NCI-H128 (cell line): ENCODE data around the gene CDKAL1.

Experiments used
- DNase-seq: peaks from one replicate; lab custom pipeline; 2025; ENCODE audit not compliant: unreplicated experiment; lab: John Stamatoyannopoulos, UW

CDKAL1 gene

DNA sequence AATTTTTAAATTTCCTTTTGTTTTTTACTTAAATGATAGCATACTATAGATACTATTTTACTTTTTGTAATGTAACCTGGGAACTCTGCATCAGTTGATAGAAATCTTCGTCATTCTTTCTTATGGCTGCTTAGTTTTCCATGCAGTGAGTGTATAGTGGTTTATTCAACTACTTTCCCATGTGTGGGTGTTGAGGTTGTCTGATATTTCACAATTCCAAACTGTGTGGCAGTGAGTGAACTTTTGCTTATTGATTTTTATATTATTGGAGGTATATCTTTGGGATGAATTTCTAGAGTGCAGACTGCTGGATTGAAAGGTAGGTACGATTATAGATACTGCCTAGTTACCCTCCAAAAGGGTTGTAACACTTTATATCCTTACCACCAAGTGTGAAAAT, 136.5 kb downstream of the CDKAL1 start:
- DNase-seq, result no peak

DNA sequence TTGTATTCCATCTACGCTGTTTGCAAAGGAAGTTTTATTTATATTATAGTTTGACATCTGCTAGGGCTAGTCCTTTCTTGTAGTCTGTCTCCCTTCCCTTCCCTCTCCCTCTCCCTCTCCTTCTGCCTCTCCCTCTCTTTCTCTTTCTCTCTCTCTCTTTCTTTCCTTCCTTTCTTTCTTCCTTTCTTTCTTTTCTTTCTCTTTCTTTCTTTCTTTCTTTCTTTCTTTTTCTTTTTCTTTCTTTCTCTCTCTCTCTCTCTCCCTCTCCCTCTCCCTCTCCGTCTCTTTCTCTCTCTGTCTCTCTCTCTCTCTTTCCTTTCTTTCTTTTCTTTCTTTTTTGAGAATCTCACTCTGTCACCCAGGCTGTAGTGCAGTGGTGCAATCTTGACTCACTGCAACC, 137.8 kb downstream of the CDKAL1 start:
- no peak for DNase-seq

DNA sequence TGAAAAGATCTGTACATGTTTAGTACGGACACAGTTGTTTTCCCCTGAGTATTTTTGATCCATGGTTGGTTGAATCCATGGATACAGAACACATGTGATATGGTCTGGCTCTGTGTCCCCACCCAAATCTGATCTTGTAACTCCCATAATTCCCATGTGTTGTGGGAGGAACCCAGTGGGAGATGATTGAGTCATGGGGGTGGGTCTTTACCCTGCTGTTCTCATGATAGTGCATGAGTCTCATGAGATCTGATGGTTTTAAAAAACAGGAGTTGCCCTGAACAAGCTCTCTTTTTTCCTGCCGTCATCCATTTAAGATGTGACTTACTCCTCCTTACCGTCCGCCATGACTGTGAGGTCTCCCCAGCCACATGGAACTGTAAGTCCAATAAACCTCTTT, 139.2 kb downstream of the CDKAL1 start:
- DNase-seq, result no peak

DNA sequence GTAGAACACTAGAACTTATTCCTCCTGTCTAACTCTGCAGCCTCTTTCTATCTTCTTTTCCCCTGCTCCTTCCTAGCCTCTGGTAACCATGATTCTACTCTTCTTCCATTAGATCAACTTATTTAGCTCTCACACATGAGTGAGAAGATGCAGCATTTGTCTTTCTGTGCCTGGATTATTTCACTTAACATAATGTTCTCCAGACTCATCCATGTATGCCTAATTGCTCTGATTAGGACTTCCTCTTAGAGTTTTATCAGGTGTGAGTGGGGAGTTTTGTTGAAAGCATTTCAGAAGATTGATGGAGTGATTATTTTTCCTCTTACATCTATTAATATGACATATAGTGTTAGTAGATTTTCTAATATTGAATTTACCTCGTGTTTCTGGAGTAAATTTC, 140.4 kb downstream of the CDKAL1 start:
- no peak for DNase-seq

DNA sequence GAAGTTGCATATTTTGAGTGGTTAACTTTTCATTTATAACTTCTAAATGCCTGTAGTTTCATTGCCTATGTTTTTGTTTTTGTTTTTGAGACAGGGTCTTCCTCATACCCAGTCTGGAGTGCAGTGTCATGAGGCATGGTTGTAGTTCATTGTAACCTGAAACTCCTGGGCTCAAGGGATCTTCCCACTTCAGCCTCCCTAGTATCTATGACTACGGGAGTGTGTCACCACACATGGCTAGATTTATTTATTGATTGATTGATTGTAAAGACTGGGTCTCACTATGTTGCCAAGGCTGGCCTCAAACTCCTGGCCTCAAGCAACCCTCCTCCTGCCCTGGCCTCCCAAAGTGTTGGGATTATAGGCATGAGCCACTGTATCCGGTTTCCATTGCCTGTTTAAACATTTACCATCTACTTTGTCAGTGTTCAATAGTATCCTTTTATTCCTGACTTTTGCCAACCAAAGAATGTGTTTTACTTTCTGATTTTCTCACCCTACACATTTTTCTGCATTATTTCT, 144.6 kb downstream of the CDKAL1 start:
- no peak for DNase-seq

DNA sequence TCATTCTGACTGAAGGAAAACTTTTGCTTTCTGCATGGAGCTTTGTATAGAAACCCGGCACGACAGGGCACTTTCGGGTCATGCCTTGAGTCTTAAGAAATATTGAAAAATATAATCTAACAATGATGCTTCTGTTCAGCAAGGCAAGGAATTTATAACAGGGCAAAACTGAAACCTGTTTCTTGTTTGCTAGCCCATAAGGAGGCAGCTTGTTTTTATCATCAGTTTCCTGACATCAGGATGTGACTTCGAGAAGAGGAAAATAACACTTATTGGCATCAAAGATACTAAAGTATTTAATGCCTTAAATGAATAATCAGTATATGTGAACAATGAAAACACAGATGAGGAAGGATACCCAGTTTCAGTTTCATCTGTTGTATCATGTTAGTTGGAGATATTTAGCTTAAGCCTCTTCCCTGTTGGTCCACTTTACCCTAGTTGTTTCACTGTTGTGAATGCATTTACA, 146.5 kb downstream of the CDKAL1 start:
- DNase-seq, result no peak

DNA sequence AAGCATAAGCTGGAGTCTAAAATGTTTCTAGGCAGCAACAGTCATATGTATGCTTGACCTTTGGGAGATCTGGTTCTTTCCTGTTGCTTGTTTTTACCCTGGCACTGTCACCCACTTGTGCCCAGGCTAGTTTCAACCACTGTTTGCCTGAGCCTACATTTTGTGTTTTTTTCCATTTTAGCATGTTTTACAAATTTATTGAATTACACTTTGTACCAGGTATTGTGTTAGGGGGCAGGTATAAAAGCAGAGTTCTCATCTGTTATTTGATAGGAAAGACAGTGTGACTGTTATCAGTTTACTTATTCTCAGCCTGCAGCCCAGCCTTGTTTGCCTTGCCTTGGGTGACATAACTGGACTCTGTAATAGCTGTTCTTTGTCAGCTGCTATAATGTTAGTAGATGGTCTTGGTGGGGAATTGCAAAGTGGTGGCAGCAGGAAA, 147.0 kb downstream of the CDKAL1 start:
- DNase-seq, result no peak

DNA sequence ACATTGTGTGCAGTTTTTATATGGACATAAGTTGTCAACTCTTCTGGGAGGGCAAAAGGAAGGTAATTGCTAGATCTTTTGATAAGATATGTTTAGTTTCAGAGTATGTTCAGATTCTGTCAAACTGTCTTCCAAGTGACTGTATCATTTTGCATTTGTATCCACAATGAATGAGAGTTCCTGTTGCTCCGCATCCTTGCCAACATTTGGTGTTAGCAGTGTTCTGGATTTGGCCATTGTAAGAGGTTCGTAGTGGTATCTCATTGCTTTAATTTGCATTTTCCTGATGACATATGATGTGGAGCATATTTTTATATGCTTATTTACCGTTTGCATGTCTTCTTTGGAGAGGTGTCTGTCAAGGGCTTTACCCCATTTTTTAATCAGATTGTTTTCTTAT, 150.2 kb downstream of the CDKAL1 start:
- DNase-seq, result no peak

DNA sequence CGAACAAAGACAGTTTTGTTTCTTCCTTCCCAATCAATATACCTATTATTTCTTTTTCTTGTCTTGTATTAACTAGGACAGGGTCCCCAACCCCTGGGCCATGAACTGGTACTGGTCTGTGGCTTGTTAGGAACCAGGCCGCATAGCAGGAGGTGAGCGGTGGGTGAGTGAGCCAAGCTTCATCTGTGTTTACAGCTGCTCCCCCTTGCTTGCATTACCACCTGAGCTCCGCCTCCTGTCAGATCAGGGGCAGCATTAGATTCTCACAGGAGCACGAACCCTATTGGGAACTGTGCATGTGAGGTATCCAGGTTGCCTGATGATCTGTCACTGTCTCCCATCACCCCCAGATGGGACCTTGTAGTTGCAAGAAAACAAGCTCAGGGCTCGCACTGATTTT, 151.9 kb downstream of the CDKAL1 start:
- DNase-seq, result no peak

DNA sequence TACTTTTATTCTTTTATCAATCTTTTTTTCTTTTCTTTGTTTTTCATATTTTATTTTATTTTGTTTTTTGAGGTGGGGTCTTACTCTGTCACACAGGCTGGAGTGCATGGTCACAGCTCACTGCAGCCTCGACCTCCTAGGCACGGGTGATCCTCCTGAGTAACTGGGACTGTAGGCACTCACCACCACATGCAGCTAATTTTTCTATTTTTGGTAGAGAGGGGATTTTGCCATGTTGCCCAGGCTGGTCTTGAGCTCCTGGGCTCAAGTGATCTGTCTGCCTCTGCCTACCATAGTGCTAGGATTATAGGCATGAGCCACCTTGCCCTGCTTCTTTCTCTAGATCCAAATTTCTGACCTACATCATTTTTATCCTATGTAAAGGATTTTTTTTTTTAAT, 153.2 kb downstream of the CDKAL1 start:
- DNase-seq, result no peak

DNA sequence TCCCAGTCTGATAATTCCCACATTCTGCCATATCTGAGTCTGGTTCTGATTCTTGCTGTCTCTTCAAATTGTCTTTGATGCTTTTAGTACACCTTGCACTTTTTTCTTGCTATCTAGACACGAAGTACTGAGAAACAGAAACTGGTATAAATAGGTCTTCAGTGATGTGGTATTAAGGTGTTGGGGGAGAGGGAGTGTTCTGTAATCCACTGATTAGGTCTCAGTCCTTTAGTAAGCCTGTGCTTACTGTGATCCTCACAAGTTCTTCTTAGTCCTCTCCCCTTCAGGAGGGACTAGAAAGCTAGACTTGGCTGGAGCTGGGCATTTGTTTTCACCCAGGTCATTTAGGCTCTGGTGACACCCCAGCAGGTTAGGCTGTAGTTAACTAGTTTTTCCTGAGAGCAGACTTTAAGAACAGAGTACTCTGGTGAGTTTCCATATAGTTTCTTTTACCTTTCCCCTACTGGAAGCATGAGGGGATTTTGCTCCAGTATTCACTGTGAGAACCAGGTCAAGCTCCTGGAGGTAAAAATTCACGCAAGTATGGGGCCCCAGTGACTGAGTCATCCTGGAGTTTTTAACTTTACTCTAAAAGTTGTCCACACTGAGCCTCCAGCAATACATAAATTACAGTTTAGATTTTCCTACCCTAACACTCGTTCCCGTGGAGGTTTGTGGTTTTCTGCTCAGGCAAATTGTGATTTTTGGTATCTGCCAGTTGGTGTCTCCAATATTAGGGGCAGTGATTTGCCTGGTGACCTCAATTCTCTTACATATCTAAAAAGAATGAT, 154.6 kb downstream of the CDKAL1 start:
- DNase-seq, result no peak

DNA sequence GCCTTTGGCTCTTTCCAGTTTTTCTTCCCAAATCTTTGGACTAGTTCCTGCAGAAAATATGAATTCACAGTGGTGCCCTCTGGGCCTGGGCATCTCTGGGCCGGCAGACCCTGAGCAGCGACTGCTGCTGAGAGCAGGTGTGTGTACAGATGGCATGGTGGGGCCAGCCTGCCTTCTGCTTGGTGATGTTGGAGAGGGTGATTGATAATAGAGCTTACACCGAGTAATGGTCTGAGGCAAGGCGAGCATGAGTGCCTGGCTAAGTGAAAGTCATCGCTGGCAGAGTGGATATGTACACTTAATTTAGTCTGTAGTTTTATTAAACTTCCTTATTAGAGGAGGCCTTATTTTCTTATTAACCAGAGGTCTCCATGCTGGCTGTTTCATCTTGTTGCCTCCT, 156.9 kb downstream of the CDKAL1 start:
- no peak for DNase-seq

DNA sequence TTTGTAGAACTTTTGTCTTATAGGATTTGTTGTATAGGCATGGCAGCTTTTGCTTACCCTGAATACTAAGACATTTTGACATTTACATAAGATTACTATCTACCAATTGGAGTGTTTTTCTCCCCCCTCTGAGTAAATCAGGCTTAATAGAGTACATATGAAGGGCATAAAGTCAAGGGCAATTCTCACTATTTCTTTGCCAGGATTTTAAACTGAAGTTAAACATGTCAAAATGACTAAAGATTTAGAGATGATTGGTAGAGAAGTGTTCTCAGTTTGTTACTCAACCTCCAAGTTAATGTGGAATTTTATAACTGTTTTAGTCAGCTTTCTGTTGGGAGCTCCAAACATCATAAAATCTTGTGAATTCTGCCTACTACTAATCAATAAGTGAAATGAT, 157.8 kb downstream of the CDKAL1 start:
- no peak for DNase-seq

DNA sequence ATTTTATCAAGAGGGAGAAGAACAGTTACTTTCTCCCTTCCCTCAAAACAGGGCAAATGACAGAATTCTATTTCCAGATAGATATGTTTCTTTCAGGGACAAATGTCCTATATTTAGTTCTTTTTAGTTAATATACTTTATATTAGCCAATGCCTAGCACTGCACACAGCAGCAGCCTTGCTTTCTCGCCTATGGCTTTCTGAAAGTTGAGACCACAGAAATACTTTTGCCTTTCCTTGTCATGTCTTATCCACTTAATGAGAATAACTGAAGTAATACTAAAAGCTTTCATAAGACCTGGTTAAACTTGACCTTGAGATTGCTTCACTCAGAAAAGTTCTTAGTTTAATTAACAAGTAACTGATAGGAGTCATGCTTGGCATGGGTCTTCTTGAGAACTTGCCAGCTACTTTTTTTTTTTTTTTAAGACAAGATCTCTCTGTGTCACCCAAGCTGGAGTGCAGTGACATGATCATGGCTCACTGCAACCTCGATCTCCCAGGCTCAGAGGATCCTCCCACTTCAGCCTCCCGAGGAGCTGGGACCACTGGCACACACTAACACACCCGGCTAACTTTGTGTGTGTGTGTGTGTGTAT, 159.3 kb downstream of the CDKAL1 start:
- no peak for DNase-seq

DNA sequence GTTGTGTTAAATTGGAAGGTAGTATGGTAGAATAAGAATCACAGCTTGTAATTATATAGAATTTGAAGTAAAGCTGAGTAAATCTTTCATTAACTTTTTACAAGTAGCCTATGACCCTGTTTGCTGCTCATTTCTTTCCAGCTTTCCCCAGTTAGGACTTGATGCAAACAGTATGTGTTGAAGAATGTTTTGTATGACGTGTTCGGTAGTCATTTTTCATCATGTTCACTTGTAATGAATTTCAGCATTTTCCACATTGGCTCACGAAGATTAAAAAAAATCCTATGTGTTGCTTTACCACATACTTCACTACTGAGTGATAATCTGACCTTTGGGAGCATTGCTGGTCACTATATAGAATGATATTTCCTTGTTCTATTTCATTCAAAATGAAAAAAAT, 162.4 kb downstream of the CDKAL1 start:
- no peak for DNase-seq

DNA sequence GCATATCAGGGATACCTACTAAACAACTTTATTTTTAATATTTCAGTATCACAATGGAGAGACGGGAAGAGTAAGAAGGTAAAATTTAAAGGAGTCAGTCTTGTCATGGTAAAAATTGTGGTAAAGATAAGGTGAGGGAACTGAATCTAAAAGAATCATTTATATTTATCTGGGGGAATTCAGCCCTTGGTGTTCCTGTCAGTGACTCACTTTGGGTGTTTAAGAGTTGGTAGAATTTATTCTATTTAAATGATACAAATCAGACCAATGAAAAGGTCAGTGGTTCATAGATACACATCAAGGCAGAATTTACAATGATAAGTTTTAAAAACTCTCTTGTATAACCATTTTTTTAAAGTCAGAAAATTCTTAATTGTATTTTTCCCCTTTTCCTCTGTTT, 164.4 kb downstream of the CDKAL1 start:
- no peak for DNase-seq

DNA sequence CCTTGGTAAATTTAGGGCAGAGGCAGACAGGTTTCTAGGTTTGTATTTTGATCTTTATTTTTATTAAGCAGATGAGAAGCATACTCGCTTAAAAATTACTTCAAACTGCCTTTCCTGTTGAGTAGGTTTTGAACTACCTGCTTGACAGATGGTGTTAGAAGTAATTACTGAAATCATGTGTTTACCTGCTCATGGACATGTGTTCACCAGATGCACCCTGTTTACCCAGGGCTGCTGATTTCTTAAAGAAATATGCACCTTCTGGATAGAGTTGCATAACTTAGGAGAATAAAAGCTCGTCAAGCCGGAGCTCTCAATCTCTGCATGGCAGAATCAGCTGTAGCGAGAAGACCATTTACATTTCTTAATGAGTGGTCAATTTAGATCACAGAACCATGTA, 165.1 kb downstream of the CDKAL1 start:
- DNase-seq, result no peak

DNA sequence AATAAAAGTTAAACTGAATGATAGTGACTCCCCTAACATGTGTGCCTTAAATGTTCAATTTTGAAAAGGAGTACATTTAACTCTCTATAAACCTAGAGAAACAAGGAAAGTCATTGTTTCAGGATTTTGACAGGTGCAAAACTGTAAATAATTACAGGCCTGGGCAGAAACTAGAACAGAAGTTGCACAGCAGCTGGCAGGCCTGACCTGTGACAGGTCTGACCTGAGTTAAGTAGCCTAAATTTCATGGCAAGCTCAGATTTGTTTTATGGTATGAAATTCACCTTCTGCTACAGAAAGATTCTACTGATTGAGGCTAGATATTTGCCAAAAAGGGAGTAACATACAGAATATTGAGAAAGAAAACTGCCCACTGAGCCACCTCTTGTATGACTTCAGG, 166.1 kb downstream of the CDKAL1 start:
- DNase-seq, result no peak

DNA sequence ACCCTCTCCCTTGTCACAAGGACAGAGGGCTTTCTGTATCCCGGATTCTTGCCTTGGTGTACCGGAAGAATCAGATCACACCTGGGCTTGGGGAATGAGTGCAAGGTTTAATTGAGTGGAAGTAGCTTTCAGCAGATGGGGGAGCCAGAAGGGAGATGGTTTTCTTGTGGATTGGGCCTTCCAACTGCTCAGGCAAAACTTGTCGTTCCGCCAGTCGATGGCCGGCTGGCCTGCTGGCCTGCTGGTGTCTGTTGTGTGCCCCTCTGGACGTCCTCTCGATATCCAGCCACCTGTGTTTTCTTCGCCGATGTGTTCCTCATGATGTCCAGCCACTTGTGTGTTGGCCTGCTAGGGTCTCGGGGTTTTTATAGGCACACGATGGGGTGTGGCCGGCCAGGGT, 168.1 kb downstream of the CDKAL1 start:
- DNase-seq, result no peak

DNA sequence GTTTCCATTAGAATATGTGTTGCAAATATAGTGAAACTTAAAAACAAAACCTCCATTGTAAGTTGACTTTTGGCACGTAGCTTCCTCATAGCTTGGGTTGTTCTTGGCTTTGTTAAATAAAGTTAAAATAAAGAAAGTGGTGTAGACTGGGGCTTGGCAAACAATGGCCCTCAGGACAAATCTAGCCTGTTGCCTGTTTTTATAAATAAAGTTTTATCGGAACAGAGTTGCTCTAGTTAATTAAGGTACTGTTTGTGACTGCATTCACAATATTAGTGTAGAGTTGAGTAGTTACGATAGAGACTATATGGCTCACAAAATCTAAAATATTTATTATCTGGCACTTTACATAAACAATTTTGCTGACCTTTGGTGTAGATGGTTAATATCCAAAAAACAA, 168.8 kb downstream of the CDKAL1 start:
- DNase-seq, result no peak

DNA sequence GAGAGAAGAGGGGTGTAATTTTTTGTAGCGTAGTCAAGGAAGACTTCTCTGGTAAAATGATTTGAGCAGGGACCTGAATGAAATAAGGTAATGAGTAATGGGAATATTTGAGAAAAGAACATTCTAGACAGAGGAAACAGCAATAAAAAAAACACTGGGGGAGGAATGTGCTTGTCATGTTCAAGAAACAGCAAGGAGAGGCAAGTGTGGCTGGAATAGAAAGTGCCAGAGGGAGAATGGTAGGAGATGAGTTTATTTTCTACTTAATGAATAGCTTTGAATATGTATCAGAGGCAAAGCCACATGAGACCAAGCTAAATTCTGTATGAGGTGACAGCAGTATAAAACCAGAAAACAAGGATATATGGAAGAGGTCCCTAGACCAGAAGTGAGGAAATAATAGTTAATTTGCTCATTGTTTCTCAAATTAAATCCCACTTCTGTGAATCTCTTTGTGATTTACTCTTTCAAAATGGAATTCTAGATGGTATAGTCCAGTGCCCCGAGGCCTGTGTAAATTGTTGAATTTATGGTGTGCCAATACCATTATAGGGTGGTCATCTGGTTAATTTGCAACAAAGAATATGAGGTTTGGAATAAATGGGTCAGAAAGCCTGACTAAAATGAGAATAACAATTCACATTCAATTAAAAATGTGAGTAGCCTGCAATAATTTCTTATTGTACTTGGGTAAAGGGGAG, 170.2 kb downstream of the CDKAL1 start:
- no peak for DNase-seq

DNA sequence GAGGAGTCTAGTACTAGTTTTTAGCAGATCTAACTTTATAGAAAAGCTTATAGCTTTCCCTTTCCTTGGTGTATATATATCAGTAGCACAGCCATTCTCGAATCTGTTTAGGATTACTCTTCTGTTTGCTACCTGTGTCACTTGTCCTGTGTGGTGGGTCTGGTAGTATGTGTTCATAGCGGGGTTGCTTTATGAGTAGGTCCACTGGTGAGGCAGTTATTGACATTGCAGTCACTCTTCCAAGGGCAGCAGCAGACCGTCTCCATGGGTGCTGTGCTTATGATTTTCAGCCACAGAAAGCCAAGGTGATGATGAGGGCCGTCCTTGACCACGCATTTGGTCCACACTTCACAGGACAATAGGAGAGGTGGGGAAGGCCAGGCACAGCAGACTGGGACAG, 171.5 kb downstream of the CDKAL1 start:
- DNase-seq, result no peak
